ENCODE results near the gene COP1. TPM values are rescaled to one million over a fixed set of nuclear protein-coding genes. Genes with fewer than 3 reads are reported as not detected.
"Not testable (repeated sequence)": the region's sequence is repeated elsewhere in the genome, so short reads cannot be mapped to it uniquely, and the experiment has no call there.

Gene COP1
- 10 to 100 TPM; 15.9 to 35.3 (median 20.8) TPM for polyA plus RNA-seq

DNA sequence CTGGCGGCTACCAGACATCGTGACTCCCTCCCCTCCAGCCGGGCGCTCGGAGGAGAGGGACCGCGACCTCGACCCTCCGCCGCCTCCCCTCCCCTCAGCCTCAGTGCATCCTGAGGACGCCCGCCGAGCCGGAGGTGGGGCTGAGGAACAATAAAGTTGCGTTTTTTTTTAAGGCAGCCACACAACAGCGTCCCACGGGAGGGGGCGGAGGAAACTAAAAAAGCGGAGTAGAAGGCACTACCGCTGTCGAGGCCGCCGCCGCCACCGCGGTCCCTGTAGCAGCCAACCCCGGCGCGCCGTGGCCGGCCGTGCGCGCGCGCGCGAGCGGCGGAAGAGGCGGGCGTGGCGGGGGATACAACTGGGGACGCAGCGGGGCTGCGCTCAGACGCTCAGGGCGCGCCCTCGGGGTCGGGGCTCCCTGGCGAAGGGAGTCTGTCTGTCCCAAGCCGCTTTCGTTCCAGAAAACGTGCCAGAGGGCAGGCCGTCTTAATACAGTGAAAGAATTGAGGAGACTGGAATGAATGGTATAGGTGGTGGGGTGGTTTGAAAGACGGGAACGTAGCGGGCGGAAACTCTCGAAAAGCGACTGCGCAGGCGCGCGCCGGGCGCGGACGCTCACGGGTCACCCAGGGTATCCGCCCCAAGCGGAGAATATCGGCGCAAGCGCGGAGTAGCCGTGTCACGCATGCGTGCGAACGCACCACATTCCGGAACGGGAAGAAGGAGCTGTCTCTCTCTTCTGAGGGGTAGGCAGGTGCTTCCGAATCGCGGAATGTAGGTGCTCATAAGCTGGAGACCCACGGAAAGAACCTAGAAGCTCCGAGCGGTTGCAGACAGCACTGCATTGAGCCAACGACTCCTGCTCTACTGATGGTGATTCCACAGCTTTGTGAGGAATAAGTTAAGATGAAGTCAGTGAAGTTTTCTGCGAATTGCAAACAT lies at the start of gene COP1:
TSS of gene COP1 (minus strand) at position 326 of the 942 bp plus-strand sequence. CDS start at position 18, 308 bp downstream.
- WGBS, 3 donors, result 0% methylated on average over 80 to 90 of the region's 92 CpGs
- H3K27ac ChIP-seq (ENCODE audit: low read depth, low read length), result peak within 1 kb of the TSS; percentile 86

DNA sequence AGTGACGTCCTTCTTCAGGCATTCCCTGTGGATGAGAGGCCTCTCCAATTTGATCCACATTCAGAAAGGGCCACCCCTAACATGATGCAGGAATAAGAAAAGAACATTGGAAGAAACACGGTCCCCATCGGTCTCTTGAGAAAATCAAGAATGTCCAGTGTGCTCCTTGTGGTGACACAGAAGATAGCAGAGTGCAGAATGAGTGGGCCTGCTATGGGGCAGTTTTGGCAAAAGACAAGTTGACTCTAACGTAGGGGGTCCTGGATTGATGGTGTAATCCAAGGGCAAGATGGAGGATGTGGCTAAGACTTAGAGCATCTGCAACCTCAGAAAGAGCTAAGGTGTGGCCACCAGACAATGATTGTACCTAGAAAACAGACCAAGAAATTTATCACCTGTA lies 45.1 kb upstream of the COP1 start:
- H3K27ac ChIP-seq (ENCODE audit: low read depth, low read length), result no peak overlapping the region
- WGBS, 3 donors, result 84 to 90% (median 89%) methylated on average over 4 of the region's 4 CpGs

DNA sequence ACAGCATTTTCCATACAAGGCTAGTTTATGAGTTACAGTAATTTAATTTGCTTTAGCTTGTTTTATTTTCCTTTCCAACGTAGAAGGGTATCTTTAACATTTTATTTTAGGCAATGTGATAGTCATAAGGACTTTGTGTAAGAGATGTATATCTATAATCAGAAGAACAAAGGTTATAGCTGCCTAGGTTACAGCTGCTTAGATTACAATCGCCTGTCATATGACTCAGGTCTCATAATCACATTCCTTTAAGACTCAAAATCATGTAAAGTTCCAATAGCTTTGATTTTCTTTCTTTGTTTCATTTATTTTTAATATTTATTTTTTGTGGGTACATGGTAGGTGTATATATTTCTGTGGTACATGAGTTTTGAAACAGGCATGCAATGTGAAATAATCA lies 37.8 kb upstream of the COP1 start:
- WGBS, 3 donors, result 73 to 82% (median 82%) methylated on average over 2 of the region's 2 CpGs
- H3K27ac ChIP-seq (ENCODE audit: low read depth, low read length), result no peak overlapping the region

DNA sequence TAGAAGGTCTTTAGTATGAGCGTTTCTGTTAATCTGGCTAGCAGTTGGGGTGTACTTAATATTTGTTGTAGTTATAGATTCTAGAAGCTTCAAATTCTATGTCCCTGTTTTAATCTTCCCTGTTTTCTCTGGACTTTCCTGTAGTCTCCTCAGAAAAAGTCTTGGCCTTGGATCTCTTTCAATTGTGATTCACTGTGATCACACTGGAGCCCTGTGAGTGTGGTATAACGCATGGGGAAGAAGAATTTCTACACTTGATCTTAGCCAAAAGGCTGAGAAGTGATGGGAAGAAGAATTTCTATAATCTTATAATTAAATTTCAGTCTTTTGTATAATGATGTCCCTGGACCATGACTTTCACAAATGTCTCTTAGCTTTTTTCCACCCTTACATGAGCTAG lies 36.7 kb upstream of the COP1 start:
- no peak overlapping the region for H3K27ac ChIP-seq (ENCODE audit: low read depth, low read length)
- WGBS, 3 donors, result 77 to 82% (median 80%) methylated on average over 2 of the region's 2 CpGs

DNA sequence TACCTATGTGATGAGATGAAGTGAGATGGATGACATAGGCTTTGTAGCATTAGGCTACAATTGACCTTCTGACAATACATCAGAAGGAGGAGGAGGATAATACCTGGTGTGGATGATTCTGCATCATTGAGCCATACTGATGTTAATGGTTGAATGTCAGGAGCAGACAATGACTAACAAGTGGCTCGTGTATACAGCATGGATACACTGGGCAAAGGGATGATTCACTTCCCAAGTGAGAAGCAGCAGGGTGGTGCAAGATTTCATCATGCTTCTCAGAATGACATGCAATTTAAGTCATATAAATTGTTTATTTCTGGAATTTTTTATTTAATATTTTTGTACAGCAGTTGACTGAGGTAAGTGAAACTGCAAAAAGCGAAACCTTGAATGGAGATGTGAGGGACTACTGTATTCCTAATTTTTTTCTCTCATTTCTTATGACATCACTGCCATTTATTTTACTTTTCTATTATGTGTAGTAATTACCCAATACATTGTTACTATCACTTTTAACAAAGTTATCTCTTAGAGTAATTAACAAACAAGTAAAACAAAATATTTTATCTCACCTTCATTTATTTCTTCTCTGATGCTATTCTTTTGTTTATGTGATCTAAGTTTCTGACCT lies 34.4 kb upstream of the COP1 start:
- 59 to 78% (median 66%) methylated on average over 2 of the region's 2 CpGs for WGBS, 3 donors
- no peak overlapping the region for H3K27ac ChIP-seq (ENCODE audit: low read depth, low read length)

DNA sequence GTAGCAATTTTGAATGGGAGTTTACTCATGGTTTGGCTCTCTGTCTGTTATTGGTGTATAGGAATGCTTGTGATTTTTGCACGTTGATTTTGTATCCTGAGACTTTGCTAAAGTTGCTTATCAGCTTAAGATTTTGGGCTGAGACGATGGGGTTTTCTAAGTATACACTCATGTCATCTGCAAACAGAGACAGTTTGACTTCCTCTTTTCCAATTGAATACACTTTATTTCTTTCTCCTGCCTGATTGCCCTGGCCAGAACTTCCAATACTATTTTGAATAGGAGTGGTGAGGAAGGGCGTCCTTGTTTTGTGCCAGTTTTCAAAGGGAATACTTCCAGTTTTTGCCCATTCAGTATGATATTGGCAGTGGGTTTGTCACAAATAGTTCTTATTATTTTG lies 26.6 kb upstream of the COP1 start:
- 82 to 88% (median 85%) methylated on average over 3 of the region's 3 CpGs for WGBS, 3 donors
- not testable (repeated sequence) for H3K27ac ChIP-seq (ENCODE audit: low read depth, low read length)

DNA sequence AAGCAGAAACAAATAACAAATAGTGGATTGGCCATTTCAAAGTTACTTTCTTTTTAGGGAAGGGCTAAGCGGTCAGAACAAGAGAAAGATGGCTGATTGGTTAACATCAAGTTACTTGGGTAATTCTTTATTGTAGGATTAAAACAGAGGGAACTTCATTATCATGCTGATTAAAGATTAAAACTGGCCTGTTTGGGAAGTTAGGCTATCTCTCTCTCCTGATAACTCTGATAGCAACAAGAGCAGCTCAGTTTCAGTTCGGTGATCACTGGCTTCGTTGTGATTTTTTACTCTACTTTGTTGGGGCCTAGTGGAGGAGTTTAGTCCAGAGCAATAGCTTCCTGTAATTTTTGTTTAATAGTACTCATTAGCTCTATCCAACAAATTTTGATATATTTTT lies 20.5 kb upstream of the COP1 start:
- H3K27ac ChIP-seq (ENCODE audit: low read depth, low read length), result no peak overlapping the region
- WGBS, 3 donors, result 86 to 92% (median 88%) methylated on average over 3 of the region's 3 CpGs

DNA sequence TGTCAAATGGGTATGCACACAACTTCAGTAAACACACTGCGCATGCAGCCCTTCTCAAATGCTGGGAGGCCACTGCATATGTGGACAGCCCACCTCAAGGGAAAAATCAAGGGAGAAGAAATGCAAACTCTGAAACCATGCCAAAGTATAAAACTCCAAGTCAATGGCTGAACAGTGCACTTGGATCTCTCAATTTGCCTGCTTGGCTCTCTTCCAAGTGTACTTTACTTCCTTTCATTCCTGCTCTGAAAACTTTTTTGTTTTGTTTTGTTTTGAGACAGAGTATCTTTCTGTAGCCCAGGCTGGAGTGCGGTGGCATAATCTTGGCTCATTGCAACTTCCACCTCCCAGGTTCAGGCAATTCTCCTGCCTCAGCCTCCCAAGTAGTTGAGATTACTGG lies 18.8 kb upstream of the COP1 start:
- no peak overlapping the region for H3K27ac ChIP-seq (ENCODE audit: low read depth, low read length)
- WGBS, 3 donors, result 62 to 77% (median 67%) methylated on average over 2 of the region's 2 CpGs

DNA sequence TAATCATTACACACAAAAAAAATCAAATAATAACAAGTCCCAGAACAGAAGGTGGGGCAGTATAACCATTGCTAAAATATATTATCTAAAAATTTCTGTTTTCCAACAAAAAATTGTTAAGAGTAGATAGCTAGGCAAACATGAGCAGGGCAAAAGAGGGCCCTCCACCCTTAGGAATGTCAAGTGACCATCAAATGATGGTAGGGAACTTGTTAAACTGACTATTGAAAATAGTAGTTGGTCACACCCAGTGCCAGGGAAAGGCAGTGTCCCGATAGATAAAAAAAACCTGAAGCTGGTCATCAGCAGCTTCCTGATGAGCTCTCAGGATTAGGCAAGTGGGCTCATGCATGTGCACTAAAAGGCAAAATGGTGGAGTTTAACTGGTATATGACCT lies 18.4 kb upstream of the COP1 start:
- H3K27ac ChIP-seq (ENCODE audit: low read depth, low read length), result no peak overlapping the region
- 65 to 81% (median 80%) methylated on average over 1 of the region's 1 CpG for WGBS, 3 donors

DNA sequence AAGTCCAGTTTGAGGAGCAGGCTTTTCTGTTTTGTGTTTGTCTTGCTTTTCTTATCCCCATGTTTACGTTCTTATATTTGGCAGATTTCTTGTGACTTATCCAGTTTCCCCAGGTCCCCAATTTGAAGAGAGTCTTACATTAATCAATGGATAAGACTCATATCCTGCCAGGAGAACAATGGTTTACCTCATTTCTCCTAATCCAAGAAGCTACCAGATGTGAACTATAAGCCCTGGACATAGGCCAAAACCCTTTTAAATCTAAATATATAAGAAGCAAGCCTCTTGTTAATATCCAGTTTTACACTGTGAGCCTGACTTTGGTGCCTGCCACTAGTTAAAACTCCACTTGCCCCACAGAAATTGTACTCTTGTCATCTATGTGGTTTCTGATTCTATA lies 15.1 kb upstream of the COP1 start:
- 68 to 80% (median 74%) methylated on average over 1 of the region's 1 CpG for WGBS, 3 donors
- no peak overlapping the region for H3K27ac ChIP-seq (ENCODE audit: low read depth, low read length)

DNA sequence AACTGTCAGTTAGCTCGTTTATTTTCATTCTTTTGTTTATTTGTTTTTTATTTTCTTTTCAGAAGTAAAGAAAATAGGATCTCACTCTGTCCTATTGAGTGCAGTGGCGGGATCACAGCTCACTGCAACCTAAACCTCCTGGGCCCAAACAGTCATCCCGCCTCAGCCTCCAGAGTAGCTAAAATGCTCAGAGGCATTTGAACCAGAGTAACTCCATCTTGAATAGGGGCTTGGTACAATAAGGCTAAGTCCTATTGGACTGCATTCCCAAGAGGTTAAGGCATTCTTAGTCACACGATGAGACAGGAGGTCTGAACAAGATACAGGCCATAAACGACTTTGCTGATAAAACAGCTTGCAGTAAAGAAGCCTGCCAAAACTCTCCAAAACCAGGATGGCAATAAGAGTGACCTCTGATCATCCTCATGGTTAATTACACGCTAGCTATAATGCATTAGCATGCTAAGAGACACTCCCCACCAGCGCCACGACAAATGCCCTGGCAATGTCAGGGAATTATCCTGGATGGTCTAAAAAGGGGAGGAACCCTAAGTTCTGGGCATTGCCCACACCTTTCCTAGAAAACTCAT lies 13.1 kb upstream of the COP1 start:
- 79 to 83% (median 81%) methylated on average over 8 of the region's 8 CpGs for WGBS, 3 donors
- H3K27ac ChIP-seq (ENCODE audit: low read depth, low read length), result no peak overlapping the region

DNA sequence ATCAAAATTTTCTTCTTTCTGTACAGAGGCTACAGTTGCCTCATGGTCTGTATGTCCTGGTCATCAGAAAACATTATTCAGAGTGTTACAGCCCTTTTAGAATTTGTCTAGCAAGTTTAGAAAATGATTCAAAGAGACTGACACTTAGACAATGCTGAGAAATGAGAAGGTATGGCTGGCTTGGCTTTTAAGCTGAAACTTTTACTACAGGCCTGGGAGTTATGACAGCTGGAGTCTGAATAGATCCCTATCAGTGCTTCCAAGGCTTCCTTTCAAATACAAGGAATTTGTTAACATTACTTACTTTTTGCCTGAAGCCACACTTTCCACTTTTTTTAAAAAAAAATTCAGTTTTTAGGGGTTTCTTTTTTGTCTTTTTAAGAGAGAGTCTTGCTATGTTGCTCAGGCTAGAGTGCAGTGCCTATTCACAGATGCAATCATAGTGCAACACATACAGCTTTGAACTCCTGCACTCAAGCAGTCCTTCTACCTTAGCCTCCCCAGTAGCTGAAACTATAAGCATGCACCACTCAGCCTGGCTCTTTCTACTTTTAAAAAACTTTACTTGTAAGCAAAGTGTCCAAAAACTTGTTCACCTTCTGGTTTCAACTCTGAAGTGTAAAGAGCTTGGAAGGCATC lies 10.5 kb upstream of the COP1 start:
- no peak overlapping the region for H3K27ac ChIP-seq (ENCODE audit: low read depth, low read length)

DNA sequence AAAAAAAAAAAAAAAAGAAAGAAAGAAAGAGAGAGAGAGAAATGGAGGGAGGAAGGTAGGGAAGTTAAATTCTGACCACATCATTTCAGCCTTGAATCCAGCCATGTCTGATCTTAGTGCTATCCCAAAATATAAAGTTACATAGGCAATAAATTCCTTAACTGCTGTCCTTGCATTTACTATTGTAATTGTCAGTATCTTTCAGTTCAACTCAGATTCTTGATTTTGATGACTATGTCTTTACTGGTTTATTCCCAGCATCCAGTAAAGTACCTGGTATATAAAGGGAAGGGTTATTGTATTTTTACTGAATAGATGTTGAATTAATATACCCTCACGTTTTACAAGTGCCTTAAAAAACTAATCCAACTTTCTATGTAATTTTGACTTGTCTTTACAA lies 8.9 kb upstream of the COP1 start:
- 42 to 58% (median 55%) methylated on average over 1 of the region's 1 CpG for WGBS, 3 donors
- H3K27ac ChIP-seq (ENCODE audit: low read depth, low read length), result no peak overlapping the region

DNA sequence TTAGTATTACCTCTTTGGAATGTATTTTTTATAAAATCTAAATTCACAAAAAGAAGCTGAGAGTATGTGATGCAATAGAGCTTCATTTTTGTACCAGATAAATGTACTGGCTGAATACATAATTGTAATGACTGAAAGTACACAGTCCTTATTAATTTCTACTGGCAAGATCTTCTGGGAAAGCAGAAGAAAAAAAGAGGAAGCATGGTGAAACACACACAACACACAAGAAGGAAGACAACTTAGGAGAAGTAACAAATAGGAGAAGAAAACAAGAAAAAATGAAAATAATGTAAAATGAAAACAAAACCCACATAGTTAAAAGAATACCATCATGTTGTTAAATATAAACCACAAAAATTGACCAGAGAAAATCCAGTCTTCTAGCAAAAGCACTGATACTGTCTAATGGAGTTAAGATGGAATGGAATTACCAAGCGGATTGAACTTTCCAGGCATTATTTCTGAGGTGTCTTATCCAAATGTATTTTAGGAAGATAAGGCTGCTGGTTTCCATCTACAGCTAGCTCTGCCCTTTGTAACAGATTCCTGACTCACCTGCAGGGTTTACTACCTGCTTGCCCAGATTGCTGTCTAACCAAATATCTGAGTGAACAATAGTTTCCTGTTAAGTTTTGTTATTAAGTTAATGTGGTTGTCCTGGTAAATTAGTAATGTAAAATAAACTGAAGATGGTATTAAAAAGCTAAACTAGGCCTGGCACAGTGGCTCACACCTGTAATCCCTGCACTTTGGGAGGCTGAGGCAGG lies 4.5 kb upstream of the COP1 start:
- H3K27ac ChIP-seq (ENCODE audit: low read depth, low read length), result no peak overlapping the region
- WGBS, 3 donors, result 78 to 87% (median 78%) methylated on average over 1 of the region's 1 CpG

DNA sequence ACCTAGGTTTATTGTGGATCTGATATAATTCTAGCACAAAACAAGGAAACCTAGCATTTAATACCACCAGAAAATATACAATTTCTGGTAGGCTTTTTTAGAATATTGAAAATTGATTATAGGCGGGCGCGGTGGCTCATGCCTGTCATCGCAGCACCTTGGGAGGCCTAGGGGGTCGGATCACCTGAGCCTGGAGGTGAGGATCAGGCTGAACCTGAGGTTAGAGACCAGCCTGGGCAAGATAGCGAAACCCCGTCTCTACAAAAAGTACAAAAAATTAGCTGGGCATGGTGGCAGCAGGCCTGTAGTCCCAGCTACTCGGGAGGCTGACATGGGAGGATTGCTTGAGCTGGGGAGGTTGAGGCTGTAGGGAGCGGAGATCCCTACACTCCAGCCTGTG lies 948 bp upstream of the COP1 start:
- H3K27ac ChIP-seq (ENCODE audit: low read depth, low read length), result no peak overlapping the region
- WGBS, 3 donors, result 34 to 51% (median 43%) methylated on average over 9 of the region's 9 CpGs

DNA sequence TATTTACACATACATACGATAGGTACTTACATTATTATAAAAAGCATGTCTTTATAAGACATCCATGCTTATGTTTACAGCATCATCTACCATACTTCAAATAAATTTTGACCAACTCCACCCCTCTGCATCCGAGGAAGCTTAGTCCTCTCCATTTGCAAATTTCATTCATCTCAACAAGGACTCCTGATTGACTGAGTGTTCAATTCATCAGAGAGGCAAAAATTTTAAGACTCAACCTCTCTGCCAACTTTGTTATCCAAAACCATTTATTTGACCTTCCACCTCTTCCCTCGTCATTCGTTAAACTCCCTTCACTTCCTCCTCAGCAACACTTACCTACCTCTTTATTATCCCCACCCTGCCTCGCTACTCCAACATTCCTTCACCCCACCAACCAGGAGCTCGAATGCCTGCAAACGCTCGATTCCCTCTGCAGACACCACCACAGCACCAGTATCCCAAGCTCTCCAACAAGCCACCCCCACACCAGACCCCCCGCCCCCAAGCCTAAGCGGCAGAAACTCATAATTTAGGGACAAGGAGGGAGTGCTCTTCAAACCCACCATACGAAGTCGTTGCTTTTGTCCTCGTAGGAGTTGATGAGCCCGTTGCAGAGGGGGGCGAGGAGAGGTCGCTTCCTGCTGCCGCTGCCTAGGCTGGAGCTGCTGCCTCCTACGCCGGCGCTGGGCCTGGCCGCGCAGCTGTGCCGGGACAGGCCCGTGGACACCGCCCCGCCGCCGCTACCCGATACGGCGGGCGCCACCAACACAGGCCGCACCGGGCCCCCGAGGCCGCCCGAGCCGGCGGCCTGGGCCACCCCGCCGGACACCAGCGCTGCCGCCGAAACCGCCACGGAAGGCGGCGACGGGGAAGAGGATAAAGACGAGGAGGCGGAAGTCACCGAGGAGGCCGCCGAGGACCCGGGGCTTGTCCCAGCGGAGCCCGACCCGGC lies 803 bp downstream of the COP1 start:
- 0% methylated on average over 36 to 58 of the region's 58 CpGs for WGBS, 3 donors
- peak overlapping the region; percentile 86 for H3K27ac ChIP-seq (ENCODE audit: low read depth, low read length)

DNA sequence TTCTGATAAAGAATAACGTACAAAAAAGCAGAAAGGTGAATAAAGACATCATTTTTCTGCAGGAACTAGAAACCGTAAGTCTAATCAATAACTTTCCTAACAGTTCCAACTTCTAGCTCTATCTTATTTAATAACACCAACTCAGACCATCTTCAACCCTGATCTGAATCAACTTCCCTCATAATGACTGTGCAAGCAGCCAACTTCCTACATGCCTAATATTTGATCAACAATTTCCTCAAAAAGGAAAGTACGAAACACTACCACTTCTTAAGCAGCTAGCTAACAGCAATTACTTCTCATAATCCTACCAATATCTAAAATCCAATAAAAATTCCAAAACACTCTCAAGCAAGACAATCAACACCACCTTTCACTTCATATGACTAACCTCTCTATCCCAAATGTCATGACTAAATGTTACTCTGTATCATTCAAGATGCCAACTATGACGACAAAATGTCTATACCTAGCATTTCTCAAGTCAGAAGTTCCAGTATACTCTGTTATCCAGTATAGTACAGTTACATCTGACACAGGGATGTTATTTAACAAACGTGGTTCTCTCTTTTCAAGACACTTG lies 1.7 kb downstream of the COP1 start:
- H3K27ac ChIP-seq (ENCODE audit: low read depth, low read length), result no peak overlapping the region
- 15 to 19% (median 17%) methylated on average over 5 of the region's 5 CpGs for WGBS, 3 donors
